Stimulated activated CD8-positive, alpha-beta memory T cell treated with anti-CD3 and anti-CD28 coated beads, Interleukin-4, amount 100 ng/mL, for 24 hours (primary cell): ENCODE measurements around the gene HLCS.

ENCODE experiments used
- DNase-seq: peaks from one replicate; pipeline ENCODE4 v3.0.0-alpha.2; 2020; ENCODE audit warnings: low read depth

HLCS gene

DNA sequence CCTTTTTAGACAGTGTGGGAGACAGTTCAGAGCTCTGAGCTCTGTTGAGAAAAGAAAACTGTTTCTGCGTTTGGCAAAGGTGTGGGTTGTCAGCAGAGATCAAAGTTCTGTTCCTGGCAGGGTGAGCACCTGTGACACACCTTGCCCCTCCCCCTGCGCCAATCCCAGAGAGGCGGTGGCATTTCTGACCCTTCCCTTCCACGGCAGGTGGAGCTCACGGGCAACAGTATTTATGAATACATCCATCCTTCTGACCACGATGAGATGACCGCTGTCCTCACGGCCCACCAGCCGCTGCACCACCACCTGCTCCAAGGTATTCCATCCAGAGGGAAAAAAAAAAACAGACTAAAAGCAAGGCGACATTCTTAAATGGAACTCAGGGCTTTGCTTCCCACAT is 246.9 kb downstream of the HLCS start:
- DNase-seq, result no peak

DNA sequence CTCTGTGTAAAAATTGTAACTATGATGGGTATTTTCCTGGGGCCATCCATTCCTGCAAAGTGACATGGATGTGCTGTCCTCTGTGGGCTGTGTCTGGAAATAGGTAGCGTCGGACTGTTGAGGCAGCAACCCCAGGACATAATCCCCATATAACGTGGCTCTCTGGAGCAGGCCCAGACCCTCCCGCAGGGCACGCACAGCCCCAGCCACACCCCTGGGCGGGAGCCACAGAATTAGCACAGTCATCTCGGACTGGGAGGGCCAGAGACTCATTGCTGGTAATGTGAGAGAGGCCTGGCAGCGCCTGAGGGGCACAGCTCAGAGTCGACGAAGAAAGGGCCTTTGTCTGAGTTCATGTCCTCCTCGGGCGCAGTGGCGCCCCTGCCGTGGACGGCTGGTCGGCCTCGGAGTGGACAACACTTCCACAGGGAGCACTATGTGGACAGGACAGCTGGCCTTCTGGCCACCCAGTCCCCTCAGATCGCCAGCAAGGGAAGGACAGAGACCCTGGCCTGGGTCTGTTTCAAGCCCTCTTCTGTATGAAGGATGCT is 247.4 kb downstream of the HLCS start:
- DNase-seq, result no peak

DNA sequence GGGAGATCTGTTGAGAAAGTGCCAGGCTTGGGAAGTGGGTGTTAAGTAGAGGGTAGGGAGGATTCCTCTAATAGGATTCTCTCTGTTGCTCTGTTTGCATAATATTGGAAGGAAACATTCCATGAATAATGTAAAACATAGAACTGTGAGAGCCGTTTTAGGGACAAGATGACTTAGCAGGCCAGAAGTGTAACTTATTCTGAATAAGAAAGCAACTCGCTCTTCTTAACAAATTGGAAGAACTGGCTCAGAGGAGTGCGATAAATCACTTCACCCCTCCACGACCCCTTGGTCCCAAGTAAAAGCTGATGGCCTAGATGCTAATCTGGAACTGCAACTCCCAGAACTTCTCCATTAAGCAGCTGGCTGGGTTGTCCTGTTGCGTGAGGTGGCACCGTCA is 248.5 kb downstream of the HLCS start:
- DNase-seq, result no peak

DNA sequence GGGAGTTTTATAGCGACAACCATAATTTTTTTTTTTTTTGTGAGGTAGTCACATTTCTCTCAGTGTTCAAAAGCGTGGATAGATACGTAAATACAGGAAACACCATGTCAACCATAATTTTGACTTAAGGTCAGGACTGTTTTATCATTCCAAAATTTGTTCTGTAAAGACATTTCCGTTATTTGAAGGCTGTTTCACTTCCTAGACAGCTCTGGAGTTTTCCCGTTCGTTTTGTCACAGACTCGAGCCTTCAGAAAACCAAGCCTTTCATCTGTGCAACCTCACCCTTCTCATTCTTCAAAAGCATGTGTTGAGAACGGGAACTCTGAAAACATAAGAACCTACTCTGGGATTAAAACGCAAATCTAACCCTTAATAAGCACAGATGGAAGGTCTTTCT is 249.6 kb downstream of the HLCS start:
- DNase-seq, result no peak

DNA sequence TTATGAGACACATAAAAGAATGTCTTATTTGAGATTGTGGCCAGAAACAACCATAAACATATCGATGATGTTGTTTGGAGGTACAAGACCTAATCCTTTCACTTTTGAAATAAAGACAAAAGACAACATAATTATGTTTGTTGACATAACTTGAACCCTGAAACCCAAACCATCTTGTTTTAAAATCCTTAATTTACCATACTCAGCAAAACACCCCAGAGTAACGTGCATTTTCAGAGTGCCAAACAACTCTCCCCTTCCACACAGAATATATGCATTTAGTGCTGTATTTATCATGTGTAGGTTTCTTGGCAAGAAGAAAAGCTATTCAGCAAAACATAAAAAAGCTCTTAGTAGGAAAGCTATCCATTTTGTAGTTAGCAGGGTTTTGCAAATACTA is 250.1 kb downstream of the HLCS start:
- no peak for DNase-seq

DNA sequence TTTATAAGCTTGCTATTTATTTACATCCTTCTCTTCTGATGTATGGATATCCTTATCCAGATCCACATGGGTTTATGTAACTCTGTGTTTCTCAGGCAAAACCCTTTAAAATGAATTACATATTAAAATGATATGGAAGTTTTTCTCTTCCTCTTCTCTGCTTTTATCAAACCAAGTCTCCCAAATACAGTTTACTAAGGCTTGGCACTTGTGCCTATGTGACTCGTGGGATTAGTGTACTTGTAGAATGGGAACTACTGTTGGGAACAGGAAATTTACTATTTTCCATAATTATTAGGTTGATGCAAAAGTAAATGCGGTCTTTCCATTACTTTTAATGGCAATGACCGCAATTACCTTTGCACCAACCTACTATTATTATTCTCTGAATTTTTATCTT is 252.7 kb downstream of the HLCS start:
- DNase-seq, result no peak

DNA sequence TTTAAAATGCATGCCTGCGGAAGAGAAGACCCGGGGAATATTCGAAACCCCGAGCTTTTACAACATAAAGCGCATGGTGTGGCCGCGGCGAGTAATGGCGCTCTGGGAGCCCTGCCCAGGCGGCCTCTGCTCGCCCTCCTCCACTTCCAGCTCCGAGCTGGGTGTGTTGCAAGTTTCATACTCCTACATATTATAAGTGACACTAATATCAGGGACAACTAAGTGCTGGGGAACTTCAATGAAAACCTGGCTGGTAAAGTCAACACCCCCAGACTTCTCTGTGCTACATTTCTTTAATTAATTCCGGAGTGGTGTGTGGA is 255.8 kb downstream of the HLCS start:
- no peak for DNase-seq

DNA sequence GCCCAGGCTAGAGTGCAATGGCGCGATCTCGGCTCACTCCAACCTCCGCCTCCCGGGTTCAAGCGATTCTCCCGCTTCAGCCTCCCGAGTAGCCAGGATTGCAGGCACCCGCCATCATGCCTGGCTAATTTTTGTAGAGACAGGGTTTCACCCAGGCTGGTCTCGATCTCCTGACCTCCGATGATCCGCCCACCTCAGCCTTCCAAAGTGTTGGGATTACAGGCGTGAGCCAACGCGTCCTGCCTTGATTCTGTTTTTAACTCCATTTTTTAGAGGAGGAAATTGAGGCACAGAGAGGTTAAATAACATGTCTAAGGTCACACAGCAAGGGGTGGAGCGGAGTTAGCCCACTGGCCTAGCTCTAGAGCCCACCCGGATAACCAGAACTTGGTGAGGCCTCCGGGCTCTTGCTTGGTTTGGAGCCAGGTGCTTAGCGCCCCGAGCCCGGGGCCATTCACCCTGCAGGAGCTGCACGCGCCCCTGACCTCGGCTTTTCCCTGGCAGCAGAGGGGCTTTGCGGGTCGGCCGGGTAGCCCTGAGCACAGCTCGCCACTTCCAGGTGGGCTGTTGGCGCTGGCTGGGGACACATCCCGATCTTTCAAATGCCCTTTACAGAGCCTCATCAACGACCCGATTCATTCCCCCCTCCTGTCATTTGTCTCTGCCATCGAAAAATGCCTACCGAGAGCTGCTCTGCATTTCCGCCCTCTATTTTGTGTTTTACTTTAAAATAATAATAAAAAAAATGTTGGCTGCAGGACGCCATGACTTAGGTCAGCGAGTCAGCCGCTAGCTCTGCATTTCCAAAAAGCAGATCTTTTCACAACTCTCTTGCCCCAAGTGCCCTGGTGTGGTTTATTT is 256.4 kb downstream of the HLCS start:
- DNase-seq, result no peak

DNA sequence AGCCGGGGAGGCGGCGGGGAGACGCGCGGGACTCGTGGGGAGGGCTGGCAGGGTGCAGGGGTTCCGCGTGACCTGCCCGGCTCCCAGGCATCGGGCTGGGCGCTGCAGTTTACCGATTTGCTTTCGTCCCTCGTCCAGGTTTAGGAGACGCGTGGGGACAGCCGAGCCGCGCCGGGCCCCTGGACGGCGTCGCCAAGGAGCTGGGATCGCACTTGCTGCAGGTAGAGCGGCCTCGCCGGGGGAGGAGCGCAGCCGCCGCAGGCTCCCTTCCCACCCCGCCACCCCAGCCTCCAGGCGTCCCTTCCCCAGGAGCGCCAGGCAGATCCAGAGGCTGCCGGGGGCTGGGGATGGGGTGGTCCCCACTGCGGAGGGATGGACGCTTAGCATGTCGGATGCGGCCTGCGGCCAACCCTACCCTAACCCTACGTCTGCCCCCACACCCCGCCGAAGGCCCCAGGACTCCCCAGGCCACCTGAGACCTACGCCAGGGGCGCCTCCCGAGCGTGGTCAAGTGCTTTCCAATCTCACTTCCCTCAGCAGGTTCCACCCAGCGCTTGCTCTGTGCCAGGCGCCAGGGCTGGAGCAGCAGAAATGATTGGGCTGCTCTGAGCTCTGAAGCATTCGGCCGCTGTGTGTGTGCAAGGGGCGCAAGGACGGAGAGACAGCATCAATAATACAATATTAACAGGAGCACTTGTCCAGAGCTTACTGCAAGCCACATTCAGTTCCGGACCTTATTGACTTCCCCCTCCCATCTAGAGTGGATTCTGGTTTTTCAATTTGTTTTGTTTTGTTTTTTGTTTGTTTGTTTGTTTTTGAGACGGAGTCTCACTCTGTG is 257.2 kb downstream of the HLCS start:
- no peak for DNase-seq

DNA sequence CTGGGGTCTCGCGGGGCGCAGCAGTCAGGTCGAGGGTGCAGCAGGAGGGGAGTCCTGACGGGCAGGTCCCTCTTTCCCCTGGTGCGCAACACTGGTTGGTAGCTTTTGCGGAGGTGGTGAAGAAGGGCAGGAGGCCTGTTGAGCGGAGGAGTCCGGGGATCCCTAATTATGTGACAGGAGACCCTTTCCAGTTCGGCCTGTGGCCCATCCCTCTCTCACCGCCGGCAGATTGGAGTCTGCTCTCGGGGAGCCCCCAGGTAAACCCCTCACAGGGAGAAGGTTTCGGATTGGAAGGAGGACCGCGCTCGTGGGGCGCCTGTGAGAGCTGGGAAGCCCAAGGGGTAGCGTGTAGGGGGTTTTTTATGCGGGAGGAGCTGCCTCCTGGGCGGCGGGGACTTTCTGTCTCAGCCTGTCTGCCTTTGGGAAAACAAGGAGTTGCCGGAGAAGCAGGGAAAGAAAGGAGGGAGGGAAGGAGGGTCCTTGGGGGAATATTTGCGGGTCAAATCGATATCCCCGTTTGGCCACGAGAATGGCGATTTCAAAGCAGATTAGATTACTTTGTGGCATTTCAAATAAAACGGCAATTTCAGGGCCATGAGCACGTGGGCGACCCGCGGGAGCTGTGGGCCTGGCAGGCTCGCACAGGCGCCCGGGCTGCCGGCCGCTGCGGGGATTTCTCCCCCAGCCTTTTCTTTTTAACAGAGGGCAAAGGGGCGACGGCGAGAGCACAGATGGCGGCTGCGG is 258.0 kb downstream of the HLCS start:
- no peak for DNase-seq

DNA sequence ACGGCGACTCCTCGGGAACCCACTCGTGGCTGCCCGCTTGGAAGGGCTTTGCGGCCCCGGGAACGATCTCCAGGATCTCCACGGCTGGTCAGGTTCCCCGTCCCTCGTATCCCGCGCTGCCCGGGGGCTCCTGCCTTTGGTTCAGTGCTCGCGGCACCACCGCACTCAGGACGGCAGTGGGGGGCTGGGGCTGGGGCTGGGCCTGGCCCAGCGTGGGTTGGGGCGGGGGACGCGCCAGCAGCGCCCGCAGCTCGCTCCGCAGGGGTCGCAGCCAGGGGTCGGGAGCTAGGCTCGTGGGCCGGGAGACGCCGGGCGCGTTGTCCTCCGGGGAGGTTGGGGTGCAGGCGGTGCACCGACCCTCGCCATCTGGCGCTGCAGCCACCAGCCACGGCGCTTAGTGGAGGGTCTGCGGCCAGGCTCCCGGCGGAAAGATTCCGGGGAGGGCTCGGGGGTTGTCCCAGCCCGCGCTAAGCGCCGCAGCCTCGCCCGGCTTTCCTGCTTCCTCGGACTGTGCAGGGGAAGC is 258.6 kb downstream of the HLCS start:
- no peak for DNase-seq

DNA sequence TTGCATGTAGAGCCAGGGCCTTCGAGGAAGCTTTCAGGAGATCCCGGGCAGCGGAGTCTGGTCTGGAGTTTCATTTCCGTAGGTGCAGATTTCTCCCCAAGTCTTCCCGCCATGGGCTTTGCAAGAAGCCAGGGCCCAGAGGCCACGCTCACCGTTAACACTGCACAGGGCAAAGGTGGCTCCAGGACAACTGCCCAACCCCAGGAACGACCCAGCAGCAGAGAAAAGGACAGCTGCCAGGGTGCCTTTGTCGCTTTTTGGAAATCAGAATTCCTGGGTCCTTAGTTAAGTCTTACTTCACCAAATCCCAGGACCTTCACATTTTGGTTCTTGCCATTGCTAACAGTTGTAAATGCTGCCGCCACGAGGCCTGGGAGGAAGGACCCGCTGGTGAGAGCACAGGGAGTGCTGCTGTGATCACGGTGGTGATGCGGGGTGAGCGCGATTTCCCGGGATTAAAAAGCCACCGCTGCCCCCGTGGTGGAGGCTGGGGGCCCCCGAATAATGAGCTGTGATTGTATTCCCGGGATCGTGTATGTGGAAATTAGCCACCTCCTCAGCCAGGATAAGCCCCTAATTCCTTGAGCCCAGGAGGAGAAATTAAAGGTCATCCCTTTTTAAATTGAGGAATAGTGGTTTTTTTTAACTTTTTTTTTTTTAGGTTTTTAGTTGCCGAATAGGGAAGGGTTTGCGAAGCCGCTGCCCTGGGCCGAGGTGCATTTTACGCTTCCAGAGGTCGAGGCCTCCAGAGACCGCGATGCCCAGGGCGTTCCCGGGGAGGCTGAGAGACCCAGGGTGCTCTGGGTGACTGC is 259.3 kb downstream of the HLCS start:
- DNase-seq, result no peak

DNA sequence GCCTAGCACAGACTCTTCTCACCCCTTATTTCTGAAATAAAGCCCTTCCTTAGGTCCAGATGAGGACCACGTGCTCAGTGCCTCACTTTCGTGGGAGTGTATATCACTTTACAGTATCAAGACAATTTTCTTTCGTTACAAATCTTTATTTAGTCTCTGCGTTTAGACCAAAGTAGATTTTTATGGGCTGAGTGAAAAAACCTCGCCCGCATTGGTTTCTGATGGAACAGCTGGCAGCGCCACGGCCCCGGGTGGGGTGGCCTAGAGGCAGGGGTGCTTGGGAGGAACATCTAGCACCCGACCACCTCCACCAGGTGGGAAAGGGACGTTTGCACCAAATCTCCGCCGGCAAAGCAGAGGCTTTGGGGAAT is 260.0 kb downstream of the HLCS start:
- no peak for DNase-seq

DNA sequence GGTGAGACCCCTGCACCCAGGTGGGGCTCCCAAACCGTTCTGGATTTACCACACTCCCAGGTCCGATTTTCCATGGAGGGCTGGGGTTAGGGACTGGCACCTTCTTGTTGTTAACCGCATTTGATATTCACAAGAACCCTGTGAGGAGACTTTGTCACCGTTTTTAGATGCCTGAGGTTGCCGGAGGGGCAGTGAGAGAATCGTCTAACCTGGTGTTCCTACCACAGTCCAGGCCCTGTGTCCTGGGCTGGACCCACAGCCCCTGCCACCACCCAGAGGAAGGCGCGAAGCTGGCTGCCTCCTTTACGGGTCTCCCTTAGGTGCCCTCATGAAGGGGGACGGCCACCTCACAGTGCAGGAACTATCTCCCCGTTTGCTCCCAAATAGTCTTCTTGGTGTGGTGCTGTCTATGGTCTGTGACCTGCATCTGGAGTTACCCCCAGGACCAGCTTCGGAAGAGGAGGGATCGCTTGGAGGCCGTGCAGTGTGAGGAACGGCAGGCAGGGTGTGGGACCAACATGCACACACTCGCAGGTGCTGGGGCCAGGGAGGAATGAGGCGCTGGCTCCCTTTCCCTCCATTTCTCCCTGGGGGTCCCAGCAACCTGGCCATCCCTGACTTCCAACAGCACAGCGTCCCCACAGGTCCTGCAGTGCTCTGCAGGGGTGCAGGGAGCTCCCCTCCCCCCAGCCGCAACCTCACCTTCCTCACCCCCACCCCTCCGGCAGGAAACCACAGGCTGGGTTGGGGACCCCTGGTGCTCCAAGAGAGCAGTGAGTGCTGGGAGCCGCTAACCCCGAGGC is 260.6 kb downstream of the HLCS start:
- no peak for DNase-seq

DNA sequence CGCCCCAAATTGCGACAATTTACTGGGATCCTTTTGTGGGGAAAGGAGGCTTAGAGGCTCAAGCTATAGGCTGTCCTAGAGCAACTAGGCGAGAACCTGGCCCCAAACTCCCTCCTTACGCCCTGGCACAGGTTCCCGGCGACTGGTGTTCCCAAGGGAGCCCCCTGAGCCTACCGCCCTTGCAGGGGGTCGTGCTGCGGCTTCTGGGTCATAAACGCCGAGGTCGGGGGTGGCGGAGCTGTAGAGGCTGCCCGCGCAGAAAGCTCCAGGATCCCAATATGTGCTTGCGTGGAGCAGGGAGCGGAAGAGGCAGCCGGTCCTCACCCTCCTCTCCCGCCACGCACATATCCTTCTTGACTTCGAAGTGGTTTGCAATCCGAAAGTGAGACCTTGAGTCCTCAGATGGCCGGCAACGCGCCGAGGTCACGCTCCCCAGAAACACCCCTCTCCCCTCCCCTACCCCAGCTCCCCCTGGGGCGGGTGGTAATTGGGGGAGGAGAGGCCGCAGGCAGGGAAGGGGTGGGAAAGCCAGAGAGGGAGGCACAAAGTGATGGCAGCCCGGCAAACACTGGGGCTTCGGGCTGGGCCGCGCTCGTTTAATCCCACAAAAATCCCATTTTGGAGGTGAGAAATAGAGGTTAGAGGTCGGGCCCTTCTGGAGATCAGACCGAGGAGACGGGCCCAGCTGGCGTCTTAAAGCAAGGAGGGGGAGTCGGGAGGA is 261.4 kb downstream of the HLCS start:
- DNase-seq, result no peak

DNA sequence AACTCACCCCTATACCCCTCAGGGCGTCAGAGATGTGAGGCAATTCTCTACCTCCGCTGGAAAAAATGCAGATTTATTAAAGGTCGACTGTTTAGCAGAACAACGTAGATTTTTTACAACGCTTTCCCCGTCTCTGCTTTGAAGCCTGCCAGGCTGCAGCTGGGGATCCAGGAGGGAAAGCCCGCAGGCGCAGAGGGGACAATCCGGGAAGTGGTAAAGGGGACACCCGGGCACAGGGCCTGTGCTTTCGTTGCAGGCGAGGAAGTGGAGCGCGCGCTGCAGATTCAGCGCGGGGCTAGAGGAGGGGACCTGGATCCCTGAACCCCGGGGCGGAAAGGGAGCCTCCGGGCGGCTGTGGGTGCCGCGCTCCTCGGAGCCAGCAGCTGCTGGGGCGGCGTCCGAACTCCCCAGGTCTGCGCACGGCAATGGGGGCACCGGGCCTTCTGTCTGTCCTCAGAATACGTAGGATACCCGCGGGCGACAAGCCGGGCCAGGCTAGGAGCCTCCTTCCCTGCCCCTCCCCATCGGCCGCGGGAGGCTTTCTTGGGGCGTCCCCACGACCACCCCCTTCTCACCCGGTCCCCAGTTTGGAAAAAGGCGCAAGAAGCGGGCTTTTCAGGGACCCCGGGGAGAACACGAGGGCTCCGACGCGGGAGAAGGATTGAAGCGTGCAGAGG is 262.1 kb downstream of the HLCS start:
- DNase-seq, result no peak

DNA sequence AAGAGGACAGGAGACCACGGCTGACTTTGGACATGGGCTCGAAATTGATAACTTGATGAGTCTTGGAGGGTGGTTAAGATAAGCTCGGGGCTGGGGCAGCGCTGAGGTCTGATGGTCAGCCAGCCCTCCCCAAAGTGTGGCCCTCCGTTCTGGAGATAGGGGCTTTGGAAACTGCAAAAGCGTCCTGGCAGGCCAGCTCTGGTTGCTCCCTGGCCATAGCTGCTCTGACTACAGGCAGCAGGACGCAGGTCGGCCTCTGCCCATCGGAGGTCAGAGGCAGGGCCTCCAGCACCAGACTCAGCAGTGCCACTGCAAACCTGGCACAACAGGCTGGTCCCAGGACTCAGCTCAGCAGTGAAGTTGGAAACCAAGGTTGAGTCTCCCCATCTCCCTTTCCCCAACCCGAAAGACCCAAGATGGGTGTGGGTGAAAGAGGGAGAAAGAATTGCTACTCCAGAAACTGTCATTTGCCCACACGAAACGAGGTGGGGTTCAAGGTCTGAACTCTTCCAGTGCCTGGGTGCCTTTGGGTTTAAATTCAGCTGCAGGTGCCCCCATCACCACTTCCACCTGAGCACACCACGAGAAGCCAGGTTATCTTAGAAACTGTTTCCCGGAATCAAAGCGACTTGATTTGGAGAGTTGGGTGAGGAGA is 262.7 kb downstream of the HLCS start:
- DNase-seq, result no peak

DNA sequence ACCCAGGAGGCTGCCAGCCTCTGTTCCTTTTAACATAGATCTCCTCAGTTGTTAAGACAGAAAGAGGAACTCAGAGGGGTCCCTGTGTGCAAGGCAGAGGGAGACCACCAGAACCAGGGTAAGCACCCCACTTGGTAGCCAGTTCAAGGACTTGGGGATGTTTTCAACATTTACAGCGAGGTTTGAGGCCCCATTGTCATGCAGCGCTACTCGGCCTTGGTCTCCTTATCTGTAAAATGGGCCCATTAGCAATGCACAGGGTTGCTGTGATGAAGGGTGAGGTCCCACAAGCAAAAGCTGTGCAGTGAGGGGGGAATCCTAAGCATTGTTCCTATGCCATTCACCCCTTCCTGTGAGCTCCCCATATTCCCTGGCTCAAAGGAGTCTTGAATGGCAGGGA is 263.3 kb downstream of the HLCS start:
- DNase-seq, result no peak

DNA sequence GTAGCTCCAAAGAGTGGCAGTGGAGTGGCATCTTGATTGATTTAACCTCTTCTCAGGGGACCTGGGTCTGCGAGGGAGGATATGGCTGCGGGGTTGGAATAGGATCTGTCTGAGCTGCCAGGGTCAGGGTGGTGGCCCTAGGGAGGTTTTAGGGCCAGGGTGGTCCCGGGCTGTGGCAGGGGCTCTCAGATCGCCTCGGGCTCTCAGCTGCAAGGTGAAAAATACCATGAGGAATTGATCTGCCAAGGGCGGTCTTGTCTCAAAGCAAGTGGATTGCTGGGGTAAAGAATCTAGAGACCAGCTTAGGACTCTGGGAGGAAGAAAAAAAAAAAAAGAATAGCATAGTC is 263.9 kb downstream of the HLCS start:
- DNase-seq, result no peak
